Keratinocyte (primary cell): ENCODE results near the gene FMN2.

ENCODE experiments used
- CTCF ChIP-seq, 3 experiments: IDR thresholded peaks in 1 of 3; conservative IDR thresholded peaks in 1 of 3; optimal IDR thresholded peaks in 1 of 3; 2 replicates in 2 of 3; 3 replicates in 1 of 3; pipeline versions ENCODE3 to v1.5.1; 2011; ENCODE audit warnings: low read length in 3 of 3, mild to moderate bottlenecking in 3 of 3, moderate library complexity in 2 of 3, control low read depth in 1 of 3, inconsistent platforms in 1 of 3; ENCODE audit not compliant: insufficient read depth in 2 of 3; ENCODE audit errors: extremely low read depth in 1 of 3
- EZH2 ChIP-seq: IDR thresholded peaks from one replicate; pipeline ENCODE4 v1.6.1; 2012; ENCODE audit warnings: inconsistent platforms, mild to moderate bottlenecking, low read length, moderate library complexity

DNA sequence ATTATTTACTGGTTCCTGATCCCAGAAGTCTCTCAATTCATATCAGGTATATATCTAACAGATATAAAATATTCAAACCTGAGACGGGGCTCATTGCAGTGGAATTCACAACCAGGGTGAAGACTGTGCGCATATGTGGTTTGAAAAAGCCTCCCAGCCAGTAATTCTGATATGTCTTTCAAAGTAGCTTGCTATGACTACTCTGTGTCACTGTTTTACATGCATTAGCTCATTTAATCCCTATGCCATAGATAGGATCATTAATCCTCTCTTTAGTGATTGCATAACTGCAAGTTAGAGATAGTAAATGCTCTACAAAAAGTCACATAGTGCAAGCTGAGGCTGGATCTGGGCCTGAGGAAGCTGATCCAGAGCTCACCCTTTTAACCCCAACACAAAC is 251.4 kb downstream of the FMN2 start:
- no peak for TF ChIP-seq EZH2
- no peak for TF ChIP-seq CTCF (optimal IDR thresholded peaks at IDR 0.05 in 1 of 3, IDR thresholded peaks at IDR 0.05 in 1 of 3, conservative IDR thresholded peaks at IDR 0.05 in 1 of 3; ENCODE audit: extremely low read depth in 1 of 3, insufficient read depth in 2 of 3, low read length in 3 of 3)
